GM12875 (cell line): ENCODE results near the gene CCNT2.

Experiments used
- H3K4me3 ChIP-seq: one replicate; pipeline ENCODE4 v1.5.1; 2011; ENCODE audit warnings: low read depth, low read length, control low read depth
- CTCF ChIP-seq: IDR thresholded peaks from 2 replicates; pipeline ENCODE4 v1.5.1; 2011; ENCODE audit warnings: low read depth, mild to moderate bottlenecking, control low read depth, inconsistent platforms, low read length, moderate library complexity, borderline replicate concordance; ENCODE audit not compliant: insufficient read depth

The CCNT2 gene

GRCh38 chr2:135005753-135006152 lies 87.1 kb downstream of the CCNT2 start:
- H3K4me3 ChIP-seq, result no peak overlapping the region
- no peak for TF ChIP-seq CTCF
